CD4-positive, alpha-beta T cell treated with Interleukin-6 at 100 ng/mL for 8 hours (primary cell): ENCODE data around the gene SCD5.

Experiments
- DNase-seq: peaks from one replicate; pipeline ENCODE4 v3.0.0-alpha.2; 2020; ENCODE audit warnings: mixed read lengths, low spot score

Gene SCD5

DNA sequence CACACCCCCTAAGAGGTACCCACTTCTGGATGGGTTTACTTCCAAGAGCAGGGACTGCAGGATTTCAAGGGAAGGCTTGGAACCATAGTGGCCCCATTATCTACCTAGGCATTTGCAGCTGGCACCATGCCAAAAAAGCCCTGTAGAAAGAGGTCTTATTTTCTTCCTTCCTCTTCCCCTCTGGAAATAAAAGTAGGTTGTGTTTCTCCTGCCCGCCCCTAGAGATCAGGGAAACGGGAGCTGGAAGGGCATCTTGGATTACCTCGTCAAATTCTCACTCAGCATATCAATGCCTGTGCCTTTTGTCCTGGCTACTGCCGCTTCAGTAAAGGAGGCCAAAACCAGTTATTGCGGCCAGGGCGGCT is 1.6 kb downstream of the SCD5 start:
- no peak for DNase-seq

GRCh38 chr4:82792912-82793649 is 5.5 kb downstream of the SCD5 start:
- no peak for DNase-seq

DNA sequence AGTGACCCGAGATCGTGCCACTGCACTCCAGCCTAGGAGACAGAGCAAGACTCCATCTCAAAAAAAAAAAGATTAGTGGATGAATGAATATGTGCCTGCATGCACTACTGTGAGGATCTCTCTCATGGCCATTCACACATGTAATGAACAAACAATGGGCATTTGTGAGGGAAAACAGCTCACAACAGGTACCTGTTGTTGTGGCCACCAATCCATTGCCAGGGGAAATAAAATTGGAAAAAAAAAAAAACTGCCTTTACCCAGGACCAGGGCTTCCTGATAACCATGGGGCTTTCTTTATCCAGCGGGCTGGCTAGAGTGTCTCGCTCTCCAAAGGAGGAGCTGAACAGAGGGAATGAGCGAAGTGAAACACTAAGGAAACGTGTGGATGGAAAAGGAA is 7.4 kb downstream of the SCD5 start:
- no peak for DNase-seq

DNA sequence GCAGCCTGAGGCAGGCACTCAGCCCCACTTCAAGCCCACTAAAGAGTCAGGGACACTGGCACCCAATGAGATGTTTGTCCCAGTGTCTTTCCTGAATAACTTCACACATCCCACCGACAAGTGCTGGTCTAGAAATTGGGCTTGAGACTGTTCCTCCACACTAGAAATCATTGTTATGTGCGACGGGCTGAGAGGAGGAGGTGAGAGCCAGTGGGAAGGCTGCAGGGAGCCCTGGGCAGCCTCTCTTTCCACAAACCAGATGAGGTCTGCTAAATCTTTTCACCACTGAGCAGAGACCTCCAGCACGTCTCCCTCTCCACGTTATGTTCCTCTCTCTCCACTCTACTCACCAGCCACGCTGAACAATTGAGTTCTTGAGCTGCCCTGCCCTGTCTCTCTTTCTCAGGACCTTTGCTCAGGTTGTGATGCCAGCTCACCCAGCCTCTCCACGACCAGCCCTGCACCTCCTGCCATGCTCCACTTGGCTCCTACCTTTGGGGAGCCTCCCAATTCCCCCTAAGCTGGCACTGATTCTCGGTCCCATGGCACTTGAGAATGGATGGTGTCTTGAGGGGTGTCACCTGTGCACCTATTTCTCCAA is 8.4 kb downstream of the SCD5 start:
- no peak for DNase-seq

GRCh38 chr4:82789025-82789776 is 9.4 kb downstream of the SCD5 start:
- no peak for DNase-seq

DNA sequence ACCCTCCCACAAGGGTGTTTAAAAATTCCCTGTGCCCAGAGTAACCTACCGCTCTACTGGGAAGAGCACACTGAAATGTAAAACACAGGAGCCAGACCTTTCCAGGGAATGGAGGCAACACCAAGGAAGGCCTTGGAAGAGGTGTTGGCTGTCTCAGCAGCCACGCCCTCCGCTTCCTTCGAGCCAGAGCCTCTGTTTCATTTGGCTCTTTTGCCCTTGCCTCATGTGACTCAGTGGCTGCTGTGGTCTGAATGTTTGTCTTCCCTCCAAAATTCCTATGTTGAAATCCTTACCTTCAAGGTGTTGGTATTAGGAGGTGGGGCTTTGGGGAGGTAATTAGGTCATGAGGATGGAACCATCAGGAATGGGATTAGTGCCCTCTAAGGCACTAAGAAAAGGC is 11.3 kb downstream of the SCD5 start:
- DNase-seq, result no peak

GRCh38 chr4:82786828-82787227 is 11.8 kb downstream of the SCD5 start:
- no peak for DNase-seq

- DNase-seq, result no peak
Measured at GRCh38 chr4:82785611-82786400, 12.8 kb downstream of the SCD5 start.

- DNase-seq, result no peak
Measured at GRCh38 chr4:82784681-82785610, 13.7 kb downstream of the SCD5 start.

GRCh38 chr4:82782626-82783345 is 15.8 kb downstream of the SCD5 start:
- DNase-seq, result no peak

DNA sequence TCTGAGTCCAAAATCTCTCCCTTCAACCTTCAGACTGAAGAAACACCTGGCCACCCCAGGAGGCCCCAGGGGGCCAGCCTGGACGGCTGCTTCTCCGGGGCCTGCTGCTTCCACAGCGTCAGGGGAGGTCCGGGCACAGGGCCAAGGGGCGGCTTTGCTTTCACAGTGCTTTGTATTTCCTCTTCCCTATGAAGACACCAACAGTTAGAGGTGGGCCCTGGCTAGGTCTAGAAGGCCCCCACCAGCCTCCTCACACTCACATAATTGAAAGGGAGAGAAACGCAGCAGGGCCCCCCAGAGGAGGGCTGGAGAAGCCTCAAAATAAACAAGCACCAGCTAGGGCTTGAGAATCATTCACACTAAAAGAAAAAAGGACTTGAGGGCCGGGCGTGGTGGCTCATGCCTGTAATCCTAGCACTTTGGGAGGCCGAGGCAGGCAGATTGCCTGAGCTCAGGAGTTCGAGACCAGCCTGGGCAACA is 17.8 kb downstream of the SCD5 start:
- DNase-seq, result no peak

DNA sequence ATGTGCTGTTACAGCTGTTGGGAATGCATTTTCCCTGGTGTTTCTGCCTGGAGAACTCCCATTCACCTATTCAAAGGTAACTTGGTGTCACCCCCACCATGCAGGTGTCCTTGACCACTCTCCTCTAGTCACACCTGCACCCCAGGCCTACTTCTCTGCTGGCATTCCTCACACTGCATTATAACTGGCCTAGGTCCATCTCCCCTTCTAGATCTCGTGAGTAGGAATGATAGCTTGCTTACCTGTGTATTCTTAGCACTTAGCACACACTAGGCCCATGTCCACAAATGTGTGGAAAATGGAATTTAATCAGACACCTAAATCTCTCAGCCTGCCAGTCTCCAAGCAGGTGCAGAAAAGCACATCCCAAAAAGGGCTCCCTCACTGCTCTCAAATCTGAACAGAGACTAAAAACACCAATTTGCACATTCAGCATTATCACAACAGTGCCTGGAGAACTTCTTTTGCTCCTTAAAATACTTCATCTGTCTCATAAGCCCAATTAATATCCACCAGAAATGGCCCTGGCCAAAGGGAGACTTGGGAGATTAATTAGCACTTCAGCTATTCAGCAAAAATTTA is 18.3 kb downstream of the SCD5 start:
- no peak for DNase-seq

DNA sequence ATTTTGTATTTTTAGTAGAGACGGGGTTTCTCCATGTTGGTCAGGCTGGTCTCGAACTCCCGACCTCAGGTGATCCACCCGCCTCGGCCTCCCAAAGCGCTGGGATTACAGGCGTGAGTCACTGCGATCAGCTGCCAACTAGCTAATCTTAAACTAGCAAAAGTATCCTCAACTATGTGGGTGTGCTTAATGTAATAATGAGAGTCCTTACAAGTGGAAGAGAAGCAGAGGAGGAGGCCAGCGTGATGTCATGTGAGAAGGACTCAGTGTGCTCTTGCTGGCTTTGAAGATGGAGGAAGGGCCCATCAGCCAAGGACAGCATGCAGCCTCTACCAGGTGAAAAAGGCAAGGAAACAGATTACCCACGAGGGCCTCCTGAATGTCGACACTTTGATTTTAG is 19.6 kb downstream of the SCD5 start:
- DNase-seq, result no peak

DNA sequence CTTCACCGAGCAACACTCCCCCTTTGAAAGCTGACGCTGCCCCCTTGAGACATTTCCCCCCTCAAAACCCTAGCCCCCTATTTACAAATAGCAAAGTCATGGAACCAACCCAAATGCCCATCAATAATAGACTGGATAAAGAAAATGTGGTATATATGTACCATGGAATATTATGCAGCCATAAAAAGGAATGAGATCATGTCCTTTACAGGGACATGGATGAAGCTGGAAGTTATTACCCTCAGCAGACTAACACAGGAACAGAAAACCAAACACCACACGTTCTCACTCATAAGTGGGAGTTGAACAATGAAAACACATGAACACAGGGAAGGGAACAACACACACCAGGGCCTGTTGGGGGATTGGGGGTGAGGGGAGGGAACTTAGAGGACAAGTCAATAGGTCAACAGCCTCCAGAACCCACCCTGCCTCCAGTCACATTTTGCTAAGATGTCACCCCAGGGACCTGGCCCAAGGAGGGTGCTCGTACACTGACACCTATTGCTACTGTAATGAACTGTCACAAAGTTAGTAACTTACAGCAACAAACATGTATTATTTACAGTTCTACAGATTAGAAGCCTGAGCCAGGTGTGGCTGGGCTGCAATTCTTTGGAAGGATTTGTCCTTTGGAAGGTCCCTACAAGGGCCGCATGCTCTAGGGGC is 20.6 kb downstream of the SCD5 start:
- no peak for DNase-seq

DNA sequence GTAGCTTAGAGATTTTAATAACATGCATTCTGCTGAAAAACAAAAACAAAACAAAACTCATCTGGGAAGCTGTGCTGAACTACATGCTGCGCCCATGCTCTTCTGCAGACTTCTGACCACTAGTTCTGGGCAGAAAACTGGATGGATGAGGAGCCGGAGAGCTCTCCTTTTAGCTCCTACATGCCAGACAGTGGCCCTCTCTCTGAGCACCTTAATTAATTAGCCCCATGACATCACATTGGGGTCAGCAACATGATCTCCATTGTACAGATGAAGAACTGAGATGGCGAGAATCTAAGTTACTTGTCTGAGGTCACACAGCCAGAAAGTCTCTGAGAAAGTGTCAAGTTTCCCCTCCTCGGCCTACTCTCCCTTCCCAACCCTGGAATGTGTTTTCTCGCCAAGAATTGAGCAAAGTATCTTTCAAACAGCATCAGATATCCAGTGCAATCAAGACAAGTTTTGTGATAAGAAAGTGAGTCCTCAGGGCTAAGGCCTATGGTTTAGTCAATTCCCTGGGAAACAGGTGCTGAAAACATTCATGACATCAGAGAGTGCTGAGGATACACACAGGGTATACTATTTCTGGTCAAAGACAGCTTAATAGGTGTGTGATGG is 21.6 kb downstream of the SCD5 start:
- no peak for DNase-seq

DNA sequence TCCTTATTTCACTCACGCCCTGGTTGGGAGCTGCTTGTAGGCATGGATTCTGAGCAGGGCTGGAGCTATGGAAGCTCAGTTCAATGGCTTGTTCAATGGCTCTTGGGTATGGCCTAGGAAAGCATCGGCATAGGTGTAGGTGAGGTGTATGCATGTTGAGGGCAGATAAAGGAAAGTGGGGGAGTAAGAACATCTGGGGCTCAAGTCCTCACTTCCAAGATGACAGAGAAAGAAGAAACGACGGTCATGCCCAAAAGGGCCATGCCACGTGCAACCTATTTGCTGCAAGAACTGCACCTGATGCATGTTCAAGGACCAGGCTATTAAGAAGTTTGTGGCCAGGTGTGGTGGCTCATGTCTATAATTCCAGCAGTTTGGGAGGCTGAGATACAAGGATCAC is 23.4 kb downstream of the SCD5 start:
- DNase-seq, result no peak

- no peak for DNase-seq
Measured at GRCh38 chr4:82774711-82775171, 23.9 kb downstream of the SCD5 start.

DNA sequence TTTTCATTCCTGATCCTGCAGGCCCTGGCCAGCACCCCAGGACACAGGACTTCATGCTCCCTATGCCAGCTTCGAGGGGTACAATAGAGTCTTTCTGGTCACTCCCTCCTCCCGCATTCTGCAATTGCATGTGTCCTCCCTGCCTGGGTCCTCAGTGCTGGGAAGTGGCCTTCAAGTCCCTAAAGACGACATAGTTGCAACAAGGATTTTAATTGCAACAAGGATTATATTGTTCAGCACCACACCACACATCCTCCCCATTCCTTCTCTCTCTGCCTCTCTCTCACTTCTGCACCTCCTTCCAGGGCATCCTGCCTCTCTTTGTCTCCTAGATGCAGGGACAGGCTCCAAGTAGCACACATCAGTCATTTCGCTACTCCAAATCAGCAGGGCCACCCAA is 25.5 kb downstream of the SCD5 start:
- DNase-seq, result no peak

GRCh38 chr4:82770607-82771006 is 28.0 kb downstream of the SCD5 start:
- DNase-seq, result no peak
